K562 (cell line): ENCODE data around the gene GATA2.

Experiments
- CCAR2 ChIP-seq: fragments of 200-400 bp; formaldehyde crosslinking; IDR thresholded peaks from 2 replicates; pipeline ENCODE4 v1.6.1; 2017; ENCODE audit warnings: mild to moderate bottlenecking, low read depth, low read length
- EP300 ChIP-seq: IDR thresholded peaks from 2 replicates; pipeline ENCODE4 v1.6.1; 2012; ENCODE audit warnings: low read length, improper control_type of control experiment
- ESRRA ChIP-seq: fragments of 450-650 bp; IDR thresholded peaks from 2 replicates; pipeline ENCODE4 v1.6.1; 2014; ENCODE audit warnings: low read depth, mild to moderate bottlenecking, moderate library complexity, borderline replicate concordance
- EZH2 ChIP-seq: IDR thresholded peaks from 2 replicates; pipeline ENCODE4 v1.6.1; 2012; ENCODE audit warnings: low read depth, mild to moderate bottlenecking, inconsistent platforms, low read length, borderline replicate concordance
- JUND ChIP-seq, 2 experiments: IDR thresholded peaks; 2 replicates in 1 of 2; 3 replicates in 1 of 2; pipeline ENCODE4 v1.6.1; 2011; ENCODE audit warnings: borderline replicate concordance in 2 of 2, low read depth in 2 of 2, low read length in 2 of 2, improper control_type of control experiment in 1 of 2, missing biosample characterization in 1 of 2, missing genetic modification characterization in 1 of 2, missing genetic modification reagents in 1 of 2
- MAFK ChIP-seq: IDR thresholded peaks from 2 replicates; pipeline ENCODE4 v1.6.1; 2011; ENCODE audit warnings: low read length, improper control_type of control experiment
- NR2F6 ChIP-seq: fragments of 450-650 bp; formaldehyde crosslinking; IDR thresholded peaks from 2 replicates; pipeline ENCODE4 v1.4.0; 2020; ENCODE audit warnings: mild to moderate bottlenecking
- NRF1 ChIP-seq, 2 experiments: fragments of 450-650 bp; IDR thresholded peaks in 1 of 2; conservative IDR thresholded peaks in 1 of 2; 2 replicates each; pipeline ENCODE4 v1.6.1; 2014; ENCODE audit warnings: mild to moderate bottlenecking in 2 of 2
- POLR2A ChIP-seq: fragments of 450-650 bp; conservative IDR thresholded peaks from 2 replicates; pipeline ENCODE4 v1.6.1; 2016
- ZNF311 ChIP-seq: fragments of 250-450 bp; sonication (Bioruptor Pico); IDR thresholded peaks from 2 replicates; pipeline ENCODE4 v1.4.0; 2020; ENCODE audit warnings: mild to moderate bottlenecking, moderate library complexity
- ZNF324 ChIP-seq: fragments of 250-450 bp; sonication (Bioruptor Pico); IDR thresholded peaks from 2 replicates; pipeline ENCODE4 v1.4.0; 2020; ENCODE audit warnings: mild to moderate bottlenecking
- TF ChIP-seq, protein P1 (sequence below): sonication (generic); formaldehyde crosslinking; IDR thresholded peaks from 2 replicates; pipeline ENCODE4 v1.8.1; 2022; ENCODE audit warnings: missing genetic modification reagents
- TF ChIP-seq, protein P2 (sequence below): sonication (generic); formaldehyde crosslinking; IDR thresholded peaks from 2 replicates; pipeline ENCODE4 v1.5.0; 2020; ENCODE audit warnings: missing genetic modification reagents
- TF ChIP-seq, protein P3 (sequence below): sonication (generic); formaldehyde crosslinking; IDR thresholded peaks from 2 replicates; pipeline ENCODE4 v1.8.0; 2022; ENCODE audit warnings: mild to moderate bottlenecking, missing genetic modification reagents, borderline replicate concordance

DNA sequence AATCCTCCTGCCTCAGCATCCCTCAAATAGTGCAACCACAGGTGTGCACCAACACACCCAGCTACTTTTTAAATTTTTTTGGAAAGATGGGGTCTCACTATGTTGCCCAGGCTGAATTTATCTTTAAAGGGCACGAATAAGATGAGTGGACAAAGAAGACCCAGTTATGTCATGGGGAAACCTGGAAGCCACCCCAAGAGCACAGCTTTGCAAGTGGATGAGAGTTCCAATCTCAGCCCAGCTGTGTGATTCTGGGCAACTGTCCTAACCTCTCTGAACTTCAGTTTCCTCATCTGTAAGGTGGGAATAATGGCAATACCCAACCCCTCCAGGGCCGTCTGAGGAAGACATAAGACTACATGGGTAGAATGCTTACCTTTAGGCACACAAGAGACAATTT is 58.5 kb downstream of the GATA2 start:
- TF ChIP-seq MAFK (no peak), JUND (IDR thresholded peaks at IDR 0.05; ENCODE audit: borderline replicate concordance, low read depth, low read length) (no peak), JUND (tag; IDR thresholded peaks at IDR 0.05; ENCODE audit: borderline replicate concordance, low read depth, low read length) (no peak), ZNF324 (CRISPR knock-in tag) (no peak), EZH2 (no peak), POLR2A (no peak), CCAR2 (no peak), NRF1 (conservative IDR thresholded peaks at IDR 0.05 in 1 of 2, IDR thresholded peaks at IDR 0.05 in 1 of 2) (no peak), ZNF311 (CRISPR knock-in tag) (no peak), NR2F6 (no peak), EP300 (no peak), ESRRA (no peak)
- TF ChIP-seq, protein P1, sequence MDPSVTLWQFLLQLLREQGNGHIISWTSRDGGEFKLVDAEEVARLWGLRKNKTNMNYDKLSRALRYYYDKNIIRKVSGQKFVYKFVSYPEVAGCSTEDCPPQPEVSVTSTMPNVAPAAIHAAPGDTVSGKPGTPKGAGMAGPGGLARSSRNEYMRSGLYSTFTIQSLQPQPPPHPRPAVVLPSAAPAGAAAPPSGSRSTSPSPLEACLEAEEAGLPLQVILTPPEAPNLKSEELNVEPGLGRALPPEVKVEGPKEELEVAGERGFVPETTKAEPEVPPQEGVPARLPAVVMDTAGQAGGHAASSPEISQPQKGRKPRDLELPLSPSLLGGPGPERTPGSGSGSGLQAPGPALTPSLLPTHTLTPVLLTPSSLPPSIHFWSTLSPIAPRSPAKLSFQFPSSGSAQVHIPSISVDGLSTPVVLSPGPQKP (CRISPR knock-in tag): no peak
- TF ChIP-seq, protein P2, sequence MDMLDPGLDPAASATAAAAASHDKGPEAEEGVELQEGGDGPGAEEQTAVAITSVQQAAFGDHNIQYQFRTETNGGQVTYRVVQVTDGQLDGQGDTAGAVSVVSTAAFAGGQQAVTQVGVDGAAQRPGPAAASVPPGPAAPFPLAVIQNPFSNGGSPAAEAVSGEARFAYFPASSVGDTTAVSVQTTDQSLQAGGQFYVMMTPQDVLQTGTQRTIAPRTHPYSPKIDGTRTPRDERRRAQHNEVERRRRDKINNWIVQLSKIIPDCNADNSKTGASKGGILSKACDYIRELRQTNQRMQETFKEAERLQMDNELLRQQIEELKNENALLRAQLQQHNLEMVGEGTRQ: no peak
- TF ChIP-seq, protein P3, sequence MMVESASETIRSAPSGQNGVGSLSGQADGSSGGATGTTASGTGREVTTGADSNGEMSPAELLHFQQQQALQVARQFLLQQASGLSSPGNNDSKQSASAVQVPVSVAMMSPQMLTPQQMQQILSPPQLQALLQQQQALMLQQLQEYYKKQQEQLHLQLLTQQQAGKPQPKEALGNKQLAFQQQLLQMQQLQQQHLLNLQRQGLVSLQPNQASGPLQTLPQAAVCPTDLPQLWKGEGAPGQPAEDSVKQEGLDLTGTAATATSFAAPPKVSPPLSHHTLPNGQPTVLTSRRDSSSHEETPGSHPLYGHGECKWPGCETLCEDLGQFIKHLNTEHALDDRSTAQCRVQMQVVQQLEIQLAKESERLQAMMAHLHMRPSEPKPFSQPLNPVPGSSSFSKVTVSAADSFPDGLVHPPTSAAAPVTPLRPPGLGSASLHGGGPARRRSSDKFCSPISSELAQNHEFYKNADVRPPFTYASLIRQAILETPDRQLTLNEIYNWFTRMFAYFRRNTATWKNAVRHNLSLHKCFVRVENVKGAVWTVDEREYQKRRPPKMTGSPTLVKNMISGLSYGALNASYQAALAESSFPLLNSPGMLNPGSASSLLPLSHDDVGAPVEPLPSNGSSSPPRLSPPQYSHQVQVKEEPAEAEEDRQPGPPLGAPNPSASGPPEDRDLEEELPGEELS (CRISPR knock-in tag): no peak
